22Rv1 (cell line): ENCODE results near the gene NCOA1.

ENCODE experiments used
- H3K27ac ChIP-seq: fragments of 450-650 bp; 2 replicates; pipeline ENCODE4 v1.5.1; 2017
- ZFX ChIP-seq: fragments of 450-650 bp; IDR thresholded peaks from 2 replicates; pipeline ENCODE4 v1.6.1; 2017; ENCODE audit warnings: antibody characterized with exemption, borderline replicate concordance
- TF ChIP-seq, protein P1 (sequence below): fragments of 450-650 bp; IDR thresholded peaks from 2 replicates; pipeline ENCODE4 v1.5.1; 2017; ENCODE audit warnings: mild to moderate bottlenecking

The NCOA1 gene

DNA sequence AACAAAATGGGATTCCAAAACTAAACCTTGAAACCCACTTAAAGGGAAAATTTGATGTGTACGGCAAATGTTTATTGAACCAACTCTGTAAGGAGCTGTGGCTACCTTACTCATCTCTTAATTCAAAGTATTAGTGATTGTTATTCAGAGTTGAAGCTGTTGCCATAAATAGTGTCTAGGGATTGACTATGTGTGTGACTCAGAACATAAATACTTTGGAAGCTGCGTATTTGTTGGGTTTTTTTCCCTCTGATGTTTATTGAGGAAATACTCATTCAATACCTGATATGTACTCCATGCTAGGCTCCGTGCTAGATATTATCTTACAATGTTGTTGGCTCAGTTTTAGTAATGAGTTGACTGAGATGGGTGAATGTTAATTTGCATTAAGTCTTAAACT, 211.7 kb downstream of the NCOA1 start:
- H3K27ac ChIP-seq, result no peak overlapping the region

DNA sequence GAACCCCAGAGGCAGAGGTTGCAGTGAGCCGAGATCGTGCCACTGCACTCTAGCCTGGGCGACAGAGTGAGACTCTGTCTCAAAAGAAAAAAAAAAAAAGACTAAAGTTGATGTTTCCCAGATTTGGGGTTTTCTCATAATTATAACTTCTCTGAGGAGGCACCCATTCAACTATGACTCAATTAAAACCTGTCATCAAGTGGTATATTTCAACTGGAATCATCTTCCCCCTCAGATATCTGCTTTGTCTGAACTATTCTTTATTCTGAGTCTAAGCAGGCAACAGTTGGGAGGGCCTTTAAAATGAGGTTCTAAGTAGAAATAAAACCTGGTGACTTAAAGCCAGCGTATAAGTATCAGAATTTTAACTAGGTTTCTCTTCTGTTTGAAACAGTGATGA, 213.6 kb downstream of the NCOA1 start:
- TF ChIP-seq, protein P1, sequence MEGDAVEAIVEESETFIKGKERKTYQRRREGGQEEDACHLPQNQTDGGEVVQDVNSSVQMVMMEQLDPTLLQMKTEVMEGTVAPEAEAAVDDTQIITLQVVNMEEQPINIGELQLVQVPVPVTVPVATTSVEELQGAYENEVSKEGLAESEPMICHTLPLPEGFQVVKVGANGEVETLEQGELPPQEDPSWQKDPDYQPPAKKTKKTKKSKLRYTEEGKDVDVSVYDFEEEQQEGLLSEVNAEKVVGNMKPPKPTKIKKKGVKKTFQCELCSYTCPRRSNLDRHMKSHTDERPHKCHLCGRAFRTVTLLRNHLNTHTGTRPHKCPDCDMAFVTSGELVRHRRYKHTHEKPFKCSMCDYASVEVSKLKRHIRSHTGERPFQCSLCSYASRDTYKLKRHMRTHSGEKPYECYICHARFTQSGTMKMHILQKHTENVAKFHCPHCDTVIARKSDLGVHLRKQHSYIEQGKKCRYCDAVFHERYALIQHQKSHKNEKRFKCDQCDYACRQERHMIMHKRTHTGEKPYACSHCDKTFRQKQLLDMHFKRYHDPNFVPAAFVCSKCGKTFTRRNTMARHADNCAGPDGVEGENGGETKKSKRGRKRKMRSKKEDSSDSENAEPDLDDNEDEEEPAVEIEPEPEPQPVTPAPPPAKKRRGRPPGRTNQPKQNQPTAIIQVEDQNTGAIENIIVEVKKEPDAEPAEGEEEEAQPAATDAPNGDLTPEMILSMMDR, result no peak
- no peak for TF ChIP-seq ZFX
- no peak overlapping the region for H3K27ac ChIP-seq

More for the DNA sequence above, 211.7 kb downstream of the NCOA1 start:
- no peak for TF ChIP-seq ZFX
- TF ChIP-seq, protein P1, result no peak

DNA sequence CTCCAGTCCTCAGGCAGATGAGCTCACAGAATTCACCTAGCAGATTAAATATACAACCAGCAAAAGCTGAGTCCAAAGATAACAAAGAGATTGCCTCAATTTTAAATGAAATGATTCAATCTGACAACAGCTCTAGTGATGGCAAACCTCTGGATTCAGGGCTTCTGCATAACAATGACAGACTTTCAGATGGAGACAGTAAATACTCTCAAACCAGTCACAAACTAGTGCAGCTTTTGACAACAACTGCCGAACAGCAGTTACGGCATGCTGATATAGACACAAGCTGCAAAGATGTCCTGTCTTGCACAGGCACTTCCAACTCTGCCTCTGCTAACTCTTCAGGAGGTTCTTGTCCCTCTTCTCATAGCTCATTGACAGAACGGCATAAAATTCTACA, 216.1 kb downstream of the NCOA1 start:
- no peak overlapping the region for H3K27ac ChIP-seq
- TF ChIP-seq, protein P1, result no peak
- no peak for TF ChIP-seq ZFX

GRCh38 chr2:24708537-24709152, 217.6 kb downstream of the NCOA1 start:
- no peak overlapping the region for H3K27ac ChIP-seq
- TF ChIP-seq, protein P1, result no peak
- no peak for TF ChIP-seq ZFX

- TF ChIP-seq ZFX, result no peak
- TF ChIP-seq, protein P1, result no peak
- no peak overlapping the region for H3K27ac ChIP-seq
These were observed 219.8 kb downstream of the NCOA1 start for GRCh38 chr2:24710806-24711205.

GRCh38 chr2:24711865-24712264, 220.8 kb downstream of the NCOA1 start:
- TF ChIP-seq ZFX, result no peak
- TF ChIP-seq, protein P1, result no peak
- H3K27ac ChIP-seq, result no peak overlapping the region

GRCh38 chr2:24712296-24712695, 221.2 kb downstream of the NCOA1 start:
- TF ChIP-seq ZFX, result no peak
- TF ChIP-seq, protein P1, result no peak
- no peak overlapping the region for H3K27ac ChIP-seq
